BLaER1 treated with 17β-estradiol and CSF1 and Interleukin-3, amounts not matched to agents 10 nM and 100 nM (cell line): ENCODE measurements around the gene XKR7.
A peak's percentile ranks its signal among the peaks of the same experiment; 100 is the strongest.
"Not testable (repeated sequence)": the region's sequence is repeated elsewhere in the genome, so short reads cannot be mapped to it uniquely, and the experiment has no call there.

ENCODE experiments used
- H3K27ac ChIP-seq, 11 experiments: shearing (Covaris generic); formaldehyde crosslinking; 2 replicates each; pipeline ENCODE4 v1.8.1; 2022
- H3K27me3 ChIP-seq, 11 experiments: shearing (Covaris generic); formaldehyde crosslinking; 2 replicates each; pipeline ENCODE4 v1.8.1; 2022
- H3K36me3 ChIP-seq, 11 experiments: shearing (Covaris generic); formaldehyde crosslinking; 2 replicates each; pipeline ENCODE4 v1.8.1; 2022
- H3K4me1 ChIP-seq, 10 experiments: shearing (Covaris generic); formaldehyde crosslinking; 2 replicates each; pipeline ENCODE4 v1.8.1; 2022
- H3K4me2 ChIP-seq, 11 experiments: shearing (Covaris generic); formaldehyde crosslinking; 2 replicates each; pipeline ENCODE4 v1.8.1; 2022
- H3K4me3 ChIP-seq, 10 experiments: shearing (Covaris generic); formaldehyde crosslinking; 2 replicates each; pipeline ENCODE4 v1.8.1; 2022
- H3K9ac ChIP-seq, 11 experiments: shearing (Covaris generic); formaldehyde crosslinking; 2 replicates each; pipeline ENCODE4 v1.8.1; 2022
- H3K9me3 ChIP-seq, 11 experiments: shearing (Covaris generic); formaldehyde crosslinking; replicated peaks in 1 of 11; 2 replicates each; pipeline ENCODE4 v1.8.1; 2022
- H4K20me1 ChIP-seq, 11 experiments: shearing (Covaris generic); formaldehyde crosslinking; 2 replicates each; pipeline ENCODE4 v1.8.1; 2022
- Cebpa-rat ChIP-seq, 11 experiments: shearing (Covaris generic); IDR thresholded peaks; 2 replicates each; pipeline ENCODE4 v1.8.1; 2022

The XKR7 gene

DNA sequence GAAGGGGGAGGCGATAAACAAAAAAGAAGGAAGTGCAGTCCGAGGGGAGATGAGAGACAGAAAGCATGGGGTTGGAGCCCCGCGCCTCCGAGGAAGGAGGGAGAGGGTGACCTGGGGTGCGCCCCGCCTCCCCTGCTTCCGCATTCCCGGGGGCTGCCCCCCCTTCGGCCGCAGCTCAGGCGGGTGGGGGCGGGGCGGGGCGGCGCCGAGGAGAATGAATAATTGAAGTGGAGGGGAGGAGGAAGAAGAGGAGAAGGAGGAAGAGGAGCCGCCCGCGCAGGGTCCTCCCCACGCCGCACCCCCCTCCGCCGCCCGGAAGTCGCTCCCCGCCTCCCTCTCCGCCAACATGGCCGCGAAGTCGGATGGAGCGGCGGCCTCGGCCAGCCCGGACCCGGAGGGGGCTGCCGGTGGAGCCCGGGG lies at the start of gene XKR7:
Gene XKR7 (plus strand): TSS at position 322 of the 420 bp plus-strand sequence. CDS start 25 bp downstream, at position 347.
- peaks cover 19 to 54% (median 46%) of the 10 kb centered on the region in 10 experiments for H3K4me1 ChIP-seq
- H3K27ac ChIP-seq = no peak within 1 kb of the TSS
- no peaks in the 10 kb centered on the region for H3K9me3 ChIP-seq
- peak within 1 kb of the TSS; percentile 92 to 100 (median 98) for H3K4me2 ChIP-seq
- 0 out of 22 replicates have a peak within 1 kb of the TSS, but pooled peaks of 1 of the 11 experiments have one; percentile 14 for H3K9ac ChIP-seq
- H4K20me1 ChIP-seq = peaks cover 0 to 18% (median 0%) of the 10 kb centered on the region in 11 experiments; a peak in 6 of 22 replicates
- no peaks in the 10 kb centered on the region for H3K36me3 ChIP-seq
- no peak for TF ChIP-seq Cebpa-rat (IDR thresholded peaks at IDR 0.05)
- H3K27me3 ChIP-seq = peaks cover 16 to 37% (median 27%) of the 10 kb centered on the region in 11 experiments
- peak within 1 kb of the TSS; percentile 58 to 76 (median 65) for H3K4me3 ChIP-seq

- Histone ChIP-seq H3K36me3 (no peaks in the 10 kb centered on the region), H3K27me3 (no peaks in the 10 kb centered on the region), H3K4me3 (no peak overlapping the region), H3K4me1 (peaks cover 8 to 27% (median 21%) of the 10 kb centered on the region in 10 experiments), H3K9ac (no peak overlapping the region), H3K9me3 (no peaks in the 10 kb centered on the region), H3K4me2 (peak overlapping the region in 10 of 11 experiments; percentile 7 to 82 (median 40); a peak in 14 of 22 replicates), H3K27ac (no peak overlapping the region), H4K20me1 (no peaks in the 10 kb centered on the region)
- TF ChIP-seq Cebpa-rat (IDR thresholded peaks at IDR 0.05) = no peak
Measured at GRCh38 chr20:31918466-31919105, 49.4 kb upstream of the XKR7 start.

DNA sequence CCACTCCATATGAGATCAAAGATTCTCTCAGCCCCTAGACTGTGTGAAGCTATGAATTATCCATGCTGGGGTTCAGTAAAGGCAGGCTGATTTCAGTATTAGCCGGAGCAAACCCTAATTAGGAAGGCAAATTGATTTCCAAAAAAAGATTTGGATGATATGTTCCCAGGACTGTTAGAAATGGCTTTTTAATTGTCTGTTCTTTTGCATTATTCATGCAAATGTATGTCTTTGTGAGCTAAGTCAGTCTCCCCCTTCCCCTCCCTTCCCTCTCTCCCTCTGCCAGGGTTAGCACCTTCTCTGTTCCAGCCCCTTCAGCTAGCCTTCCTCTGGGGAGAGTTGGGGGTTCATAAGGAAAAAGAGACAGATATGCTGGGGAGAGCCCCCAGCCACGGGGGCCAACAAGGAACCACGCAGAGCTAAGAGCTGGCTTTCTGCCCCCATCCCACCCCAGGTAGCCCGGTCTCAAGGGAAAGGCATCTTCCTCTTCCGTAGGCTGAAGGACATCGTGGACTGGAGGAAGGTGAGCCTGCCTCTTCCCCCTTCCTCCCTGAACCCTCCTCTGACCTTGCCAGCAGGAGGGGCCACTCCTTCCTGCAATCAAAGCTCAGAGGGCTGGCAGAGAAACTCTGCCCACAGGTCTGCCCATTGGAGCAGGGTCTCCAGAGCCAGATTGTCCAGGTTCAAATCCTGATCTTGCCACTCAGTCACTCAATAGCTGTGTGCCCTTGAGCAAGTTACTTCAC lies 48.4 kb upstream of the XKR7 start:
- no peak for TF ChIP-seq Cebpa-rat (IDR thresholded peaks at IDR 0.05)

GRCh38 chr20:31920275-31920855 lies 47.6 kb upstream of the XKR7 start:
- peaks cover 14 to 32% (median 26%) of the 10 kb centered on the region in 10 experiments for H3K4me1 ChIP-seq
- TF ChIP-seq Cebpa-rat (IDR thresholded peaks at IDR 0.05) = no peak
- no peak overlapping the region for H3K27ac ChIP-seq
- H4K20me1 ChIP-seq = no peaks in the 10 kb centered on the region
- no peaks in the 10 kb centered on the region for H3K27me3 ChIP-seq
- no peak overlapping the region for H3K4me2 ChIP-seq
- H3K4me3 ChIP-seq = no peak overlapping the region
- H3K9me3 ChIP-seq = no peaks in the 10 kb centered on the region
- no peaks in the 10 kb centered on the region for H3K36me3 ChIP-seq
- H3K9ac ChIP-seq = no peak overlapping the region

More for the DNA sequence above, 48.4 kb upstream of the XKR7 start:
- Histone ChIP-seq H3K4me3 (no peak overlapping the region), H4K20me1 (no peaks in the 10 kb centered on the region), H3K27ac (no peak overlapping the region), H3K36me3 (no peaks in the 10 kb centered on the region), H3K9me3 (no peaks in the 10 kb centered on the region), H3K4me1 (peaks cover 15 to 32% (median 27%) of the 10 kb centered on the region in 10 experiments), H3K4me2 (no peak overlapping the region), H3K27me3 (no peaks in the 10 kb centered on the region), H3K9ac (no peak overlapping the region)

DNA sequence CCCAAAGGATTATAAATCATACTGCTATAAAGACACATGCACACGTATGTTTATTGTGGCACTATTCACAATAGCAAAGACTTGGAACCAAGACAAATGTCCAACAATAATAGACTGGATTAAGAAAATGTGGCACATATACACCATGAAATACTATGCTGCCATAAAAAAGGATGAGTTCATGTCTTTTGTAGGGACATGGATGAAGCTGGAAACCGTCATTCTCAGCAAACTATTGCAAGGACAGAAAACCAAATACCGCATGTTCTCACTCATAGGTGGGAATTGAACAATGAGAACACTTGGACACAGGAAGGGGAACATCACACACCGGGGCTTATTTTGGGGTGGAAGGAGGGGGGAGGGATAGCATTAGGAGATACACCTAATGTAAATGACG lies 46.5 kb upstream of the XKR7 start:
- H4K20me1 ChIP-seq, H3K4me3 ChIP-seq, H3K27me3 ChIP-seq, H3K27ac ChIP-seq, H3K4me2 ChIP-seq, H3K36me3 ChIP-seq, H3K9me3 ChIP-seq, H3K9ac ChIP-seq: not testable (repeated sequence)
- H3K4me1 ChIP-seq = peaks cover 14 to 32% (median 26%) of the 10 kb centered on the region in 10 experiments

DNA sequence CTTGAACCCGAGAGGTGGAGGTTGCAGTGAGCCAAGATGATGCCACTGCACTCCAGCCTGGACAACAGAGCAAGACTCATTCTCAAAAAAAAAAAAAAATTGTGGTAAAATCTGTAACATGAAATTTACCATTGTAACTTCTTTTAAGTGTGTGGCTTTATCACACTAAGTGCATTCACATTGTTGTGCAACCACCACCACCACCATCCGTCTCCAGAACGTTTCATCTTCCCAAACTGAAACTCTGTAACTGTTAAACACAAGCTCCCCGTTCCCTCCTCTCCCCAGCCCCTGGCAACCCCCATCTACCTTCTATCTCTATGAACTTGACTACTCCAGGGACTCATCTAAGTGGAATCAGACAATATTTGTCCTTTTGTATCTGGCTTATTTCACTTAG lies 45.8 kb upstream of the XKR7 start:
- no peak overlapping the region for H3K27ac ChIP-seq
- no peak; a peak in 1 of 22 replicates for TF ChIP-seq Cebpa-rat (IDR thresholded peaks at IDR 0.05)
- no peak overlapping the region for H3K9ac ChIP-seq
- no peaks in the 10 kb centered on the region for H3K27me3 ChIP-seq
- no peaks in the 10 kb centered on the region for H3K36me3 ChIP-seq
- H4K20me1 ChIP-seq = no peaks in the 10 kb centered on the region
- H3K4me3 ChIP-seq = no peak overlapping the region
- no peaks in the 10 kb centered on the region for H3K9me3 ChIP-seq
- peaks cover 14 to 32% (median 26%) of the 10 kb centered on the region in 10 experiments for H3K4me1 ChIP-seq
- no peak overlapping the region for H3K4me2 ChIP-seq

- Histone ChIP-seq H3K4me2 (peak overlapping the region in 5 of 11 experiments; percentile 49 to 68 (median 58); a peak in 4 of 22 replicates), H3K4me3 (no peak overlapping the region), H3K9me3 (no peaks in the 10 kb centered on the region), H3K4me1 (peaks cover 14 to 32% (median 26%) of the 10 kb centered on the region in 10 experiments), H3K27ac (no peak overlapping the region), H3K27me3 (no peaks in the 10 kb centered on the region), H4K20me1 (no peaks in the 10 kb centered on the region), H3K9ac (no peak overlapping the region), H3K36me3 (no peaks in the 10 kb centered on the region)
- TF ChIP-seq Cebpa-rat (IDR thresholded peaks at IDR 0.05) = no peak
Measured at GRCh38 chr20:31922588-31922987, 45.4 kb upstream of the XKR7 start.

DNA sequence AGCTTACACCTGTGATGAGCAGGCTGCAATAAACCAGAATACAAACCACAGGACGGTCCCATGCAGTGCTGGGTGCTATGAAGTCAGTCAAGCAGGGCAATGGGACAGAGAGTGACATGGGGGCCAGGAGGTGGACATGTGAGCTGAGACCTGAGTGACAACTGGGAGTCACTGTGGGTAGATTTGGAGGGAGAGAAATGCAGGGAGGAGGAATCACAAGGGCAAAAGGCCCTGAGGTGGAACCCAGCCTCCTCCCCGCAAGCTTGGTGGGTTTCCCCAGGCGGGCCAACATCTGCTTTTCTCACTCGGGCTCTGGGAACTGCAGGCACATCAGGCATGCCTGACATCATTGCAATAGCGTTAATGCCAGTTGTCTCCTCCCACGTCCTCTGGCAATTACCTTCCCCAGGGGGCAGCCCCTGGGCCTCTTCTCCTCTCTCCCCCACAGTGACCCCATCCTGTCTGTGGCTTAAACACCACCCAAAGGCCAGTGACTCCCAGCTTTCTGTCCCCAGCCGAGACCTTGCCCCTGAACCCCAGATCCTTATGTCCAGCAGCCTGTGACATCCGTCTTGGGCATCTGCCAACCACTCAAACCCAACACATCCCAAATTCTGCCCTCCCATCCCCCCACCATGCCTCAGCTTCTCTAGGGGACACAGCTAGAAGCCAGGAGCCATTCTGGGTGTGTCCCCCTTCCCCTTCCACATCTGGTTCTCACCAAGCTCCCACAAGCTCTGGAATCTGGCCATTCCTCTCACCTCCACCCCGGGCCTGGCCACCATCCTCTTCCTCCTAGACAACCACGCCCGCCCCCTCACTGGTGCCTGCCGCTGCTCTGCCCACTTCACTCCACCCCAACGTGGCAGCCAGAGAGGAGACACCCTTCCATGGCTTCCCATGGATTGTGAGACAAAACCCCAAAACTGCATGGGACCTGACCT lies 44.3 kb upstream of the XKR7 start:
- no peaks in the 10 kb centered on the region for H3K36me3 ChIP-seq

More for the DNA sequence above, 44.3 kb upstream of the XKR7 start:
- Histone ChIP-seq H3K27ac (no peak overlapping the region), H3K4me1 (peaks cover 14 to 24% (median 16%) of the 10 kb centered on the region in 10 experiments), H4K20me1 (no peaks in the 10 kb centered on the region), H3K27me3 (no peaks in the 10 kb centered on the region), H3K4me2 (peak overlapping the region; percentile 44 to 68 (median 58)), H3K9ac (no peak overlapping the region; a peak in 1 of 22 replicates), H3K4me3 (no peak overlapping the region), H3K9me3 (no peaks in the 10 kb centered on the region)
- no peak for TF ChIP-seq Cebpa-rat (IDR thresholded peaks at IDR 0.05)
